GM21447 (cell line): ENCODE results near the gene ATXN10.
"Not testable (repeated sequence)": the region's sequence is repeated elsewhere in the genome, so short reads cannot be mapped to it uniquely, and the experiment has no call there.

Source experiments
- ATAC-seq: cut with Tn5 transposase; IDR thresholded peaks from one replicate; pipeline ENCODE4 v1.9.1; 2021; ENCODE audit not compliant: unreplicated experiment

The ATXN10 gene

DNA sequence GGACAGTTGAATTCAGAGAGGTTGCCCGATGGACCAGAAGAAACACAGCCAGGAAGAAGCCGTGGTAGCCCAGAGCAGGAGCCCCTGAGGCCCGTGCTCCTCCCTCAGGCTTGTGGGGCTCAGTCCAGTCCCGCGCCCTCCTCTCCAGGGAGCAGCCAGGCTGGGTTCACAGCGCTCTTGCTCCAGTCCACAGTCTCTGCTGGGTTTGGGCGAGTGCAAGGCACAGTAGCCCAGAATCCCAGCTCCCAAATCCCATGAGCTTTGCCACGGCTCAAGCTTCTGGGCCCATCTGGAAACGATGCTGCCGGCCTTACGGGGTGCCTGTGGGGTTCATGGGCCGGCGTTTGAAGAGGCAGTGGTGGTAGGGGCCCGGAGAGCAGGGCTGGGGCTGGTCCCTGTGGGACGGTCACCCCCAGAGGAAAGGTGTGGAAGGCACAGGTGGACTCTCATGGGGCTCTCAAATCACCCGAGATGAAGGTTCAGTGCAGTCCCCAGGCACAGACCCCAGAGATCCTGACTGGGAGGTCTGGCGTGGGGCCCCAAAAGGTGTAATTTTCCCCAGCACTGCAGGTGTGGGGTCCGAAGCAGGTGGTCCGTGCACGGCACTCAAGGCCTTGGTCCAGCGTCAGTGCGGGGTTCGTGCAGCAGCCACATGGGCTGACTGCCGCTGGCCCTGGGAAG, 30.6 kb upstream of the ATXN10 start:
- ATAC-seq: no peak

GRCh38 chr22:45642986-45643385, 28.6 kb upstream of the ATXN10 start:
- ATAC-seq: no peak

- no peak for ATAC-seq
Observed at GRCh38 chr22:45644714-45645113, 26.9 kb upstream of the ATXN10 start.

DNA sequence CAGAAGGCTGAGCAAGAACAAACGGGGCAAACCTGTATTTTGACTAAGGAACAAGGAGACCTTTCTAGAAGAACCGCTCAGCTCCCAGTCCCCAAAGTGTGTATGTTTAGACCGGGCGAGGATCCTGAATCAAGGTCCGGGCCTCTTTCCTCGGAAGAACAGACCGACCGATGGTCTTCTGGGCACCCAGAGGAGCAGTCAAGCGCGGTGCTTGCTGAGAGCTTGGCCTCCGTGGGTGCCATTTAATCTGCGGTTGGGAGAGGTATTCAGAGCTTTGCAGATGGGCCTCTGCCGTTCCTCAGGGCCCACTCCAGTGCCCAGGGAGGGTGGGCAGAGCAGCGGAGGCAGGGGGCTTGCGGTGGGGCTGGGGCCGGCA, 26.5 kb upstream of the ATXN10 start:
- no peak for ATAC-seq

GRCh38 chr22:45645526-45646414, 25.9 kb upstream of the ATXN10 start:
- ATAC-seq: no peak

- ATAC-seq: no peak
Observed at GRCh38 chr22:45647532-45648225, 24.0 kb upstream of the ATXN10 start.

- ATAC-seq: no peak
Observed at GRCh38 chr22:45648301-45649117, 23.1 kb upstream of the ATXN10 start.

- no peak for ATAC-seq
Observed at GRCh38 chr22:45649809-45650208, 21.8 kb upstream of the ATXN10 start.

- ATAC-seq: no peak
Observed at GRCh38 chr22:45650721-45651120, 20.9 kb upstream of the ATXN10 start.

GRCh38 chr22:45651931-45652528, 19.6 kb upstream of the ATXN10 start:
- ATAC-seq: no peak

DNA sequence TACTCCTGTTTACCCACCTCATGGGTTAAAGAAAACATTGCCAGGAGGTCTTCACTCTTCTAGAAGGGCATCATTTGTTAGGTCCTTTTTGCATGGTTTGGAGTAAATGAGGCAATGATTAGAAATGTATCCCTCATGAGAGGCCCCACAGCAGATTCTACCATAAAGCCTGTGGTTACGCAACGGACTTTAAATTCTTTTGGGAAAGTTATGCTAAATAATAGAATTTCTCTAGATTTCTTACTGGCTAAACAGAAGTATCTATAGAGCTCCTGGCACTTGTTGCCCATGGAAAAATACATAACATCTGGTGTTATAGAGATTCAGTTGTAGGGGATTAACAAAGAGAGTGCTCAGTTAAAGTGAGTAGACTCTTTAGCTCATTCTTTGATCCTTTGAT, 15.1 kb upstream of the ATXN10 start:
- no peak for ATAC-seq

DNA sequence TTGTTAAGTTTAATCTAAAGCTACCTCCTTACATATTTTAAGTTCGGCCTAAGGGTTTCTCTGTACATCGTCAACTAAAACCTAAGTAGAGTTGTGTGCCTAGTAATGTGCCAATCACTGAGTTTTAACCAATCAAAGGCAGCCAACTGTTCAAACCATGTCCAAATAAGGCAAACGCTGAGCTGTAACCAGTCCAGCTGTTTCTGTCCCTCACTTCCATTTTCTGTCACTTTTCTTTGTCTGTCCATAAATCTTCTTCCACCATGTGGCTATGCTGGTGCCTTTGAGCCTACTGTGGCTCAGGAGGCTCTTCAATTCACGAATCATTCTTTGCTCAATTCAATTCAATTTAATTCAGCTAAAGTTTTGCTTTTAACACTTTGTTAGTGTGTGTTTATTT, 13.9 kb upstream of the ATXN10 start:
- no peak for ATAC-seq

DNA sequence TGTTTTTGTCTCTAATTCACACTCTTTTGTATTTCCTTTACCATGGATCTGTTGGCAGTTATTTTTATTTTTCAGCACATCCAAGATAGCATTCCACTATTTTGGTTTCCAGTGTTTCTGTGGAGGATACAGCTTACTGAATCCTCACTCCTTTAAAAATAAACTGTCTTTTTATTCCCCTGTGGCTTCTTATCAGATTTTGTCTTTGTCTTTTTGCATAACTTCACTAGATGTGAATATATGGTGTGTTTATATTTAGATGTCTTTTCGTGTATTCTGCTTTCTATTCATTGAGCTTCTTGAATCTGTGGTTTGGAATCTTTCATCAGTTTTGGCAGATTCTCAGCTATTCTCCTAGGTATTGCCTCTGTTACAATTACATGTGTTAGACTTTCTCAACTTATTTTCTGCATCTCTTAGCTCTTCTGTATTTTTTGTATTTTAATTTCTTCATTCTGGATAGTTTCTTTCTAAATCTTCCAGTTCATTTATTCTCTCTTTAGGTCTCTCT, 7.4 kb upstream of the ATXN10 start:
- ATAC-seq: no peak

DNA sequence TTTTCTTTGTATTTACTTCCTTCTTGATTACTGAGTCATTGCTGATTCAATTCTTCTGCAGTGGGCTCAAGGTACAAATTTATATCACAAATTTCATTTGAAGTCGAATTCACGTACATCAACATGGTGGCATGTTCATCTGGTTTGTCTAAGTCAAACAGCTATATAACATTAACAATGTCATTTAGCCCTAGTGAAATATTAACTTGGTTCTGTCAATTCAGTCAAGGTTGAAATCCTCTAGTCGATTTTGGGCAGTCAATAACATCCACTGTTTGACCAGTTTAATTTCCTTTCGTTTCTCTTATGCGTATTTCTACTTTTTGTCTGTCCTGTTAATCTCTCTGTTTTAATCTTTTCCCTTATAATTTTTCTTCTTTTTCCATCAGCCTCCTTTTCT, 4.1 kb upstream of the ATXN10 start:
- no peak for ATAC-seq

DNA sequence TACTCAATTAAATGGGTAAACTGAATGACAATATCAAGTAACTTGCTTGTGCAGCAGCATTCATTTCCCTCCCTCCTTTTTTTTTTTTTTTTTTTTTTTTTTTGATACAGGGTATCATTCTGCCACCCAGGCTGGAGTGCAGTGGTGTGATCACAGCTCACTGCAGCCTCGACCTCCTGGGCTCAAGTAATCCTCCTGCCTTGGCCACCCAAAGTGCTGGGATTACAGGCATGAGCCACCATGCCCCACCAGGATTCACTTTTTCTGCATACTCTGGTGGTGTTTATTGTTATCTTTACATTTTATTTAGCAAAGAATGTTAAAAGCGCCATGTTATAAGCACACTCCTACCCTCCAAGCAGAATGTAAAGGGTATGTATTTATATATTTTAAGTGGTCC, 1.3 kb upstream of the ATXN10 start:
- not testable (repeated sequence) for ATAC-seq

DNA sequence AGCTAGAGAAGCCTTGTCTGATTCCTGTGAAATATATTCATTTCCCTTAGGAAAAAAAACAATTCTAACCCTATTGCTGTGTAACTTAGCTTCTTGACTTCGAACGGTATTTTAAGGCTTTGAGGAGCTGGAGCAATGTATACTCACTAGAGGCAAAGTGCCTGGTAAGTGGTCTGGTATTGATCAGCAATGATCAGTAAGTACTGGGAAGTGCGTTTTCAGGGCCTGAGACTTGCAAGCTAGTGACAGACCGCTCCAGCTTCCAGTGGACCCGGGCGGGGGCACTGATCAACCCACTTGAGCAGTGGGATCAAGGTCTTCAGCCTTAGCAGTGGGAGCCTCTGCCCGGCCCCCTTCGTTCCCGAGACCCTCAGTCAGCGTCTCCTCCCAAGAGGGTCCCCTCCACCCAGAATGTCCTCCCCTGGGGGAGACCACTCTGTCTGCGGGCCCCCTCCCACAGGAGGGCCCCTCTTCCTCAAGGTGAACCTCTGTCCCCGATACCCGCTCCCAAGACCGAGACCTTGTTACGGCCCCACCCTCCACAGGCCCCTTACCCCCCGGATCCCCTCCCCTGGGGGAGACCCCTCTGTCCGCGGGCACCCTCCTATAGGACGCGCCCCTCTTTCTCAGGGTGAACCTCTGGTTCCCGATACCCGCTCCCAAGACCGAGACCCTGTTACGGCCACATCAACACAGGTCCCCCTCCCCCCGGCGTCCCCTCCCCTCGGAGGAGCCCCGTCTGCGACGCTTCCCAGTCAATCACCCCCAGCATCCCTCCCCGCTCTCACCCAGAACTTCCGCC, 452 bp upstream of the ATXN10 start:
- no peak for ATAC-seq

- peak; percentile 25 for ATAC-seq
Observed at GRCh38 chr22:45672564-45673481, 1.2 kb downstream of the ATXN10 start.

GRCh38 chr22:45673482-45674175, 2.0 kb downstream of the ATXN10 start:
- ATAC-seq: no peak
